GM10847 (cell line): ENCODE results near the gene STRADA.

Source experiments
- POLR2A ChIP-seq: IDR thresholded peaks from 2 replicates; pipeline ENCODE4 v1.6.1; 2011; ENCODE audit not compliant: insufficient read length; ENCODE audit errors: extremely low read depth

STRADA gene

GRCh38 chr17:63698886-63699637 is 42.5 kb downstream of the STRADA start:
- peak; percentile 30 for TF ChIP-seq POLR2A

- no peak for TF ChIP-seq POLR2A
These were observed 43.2 kb downstream of the STRADA start for GRCh38 chr17:63698381-63698885.

DNA sequence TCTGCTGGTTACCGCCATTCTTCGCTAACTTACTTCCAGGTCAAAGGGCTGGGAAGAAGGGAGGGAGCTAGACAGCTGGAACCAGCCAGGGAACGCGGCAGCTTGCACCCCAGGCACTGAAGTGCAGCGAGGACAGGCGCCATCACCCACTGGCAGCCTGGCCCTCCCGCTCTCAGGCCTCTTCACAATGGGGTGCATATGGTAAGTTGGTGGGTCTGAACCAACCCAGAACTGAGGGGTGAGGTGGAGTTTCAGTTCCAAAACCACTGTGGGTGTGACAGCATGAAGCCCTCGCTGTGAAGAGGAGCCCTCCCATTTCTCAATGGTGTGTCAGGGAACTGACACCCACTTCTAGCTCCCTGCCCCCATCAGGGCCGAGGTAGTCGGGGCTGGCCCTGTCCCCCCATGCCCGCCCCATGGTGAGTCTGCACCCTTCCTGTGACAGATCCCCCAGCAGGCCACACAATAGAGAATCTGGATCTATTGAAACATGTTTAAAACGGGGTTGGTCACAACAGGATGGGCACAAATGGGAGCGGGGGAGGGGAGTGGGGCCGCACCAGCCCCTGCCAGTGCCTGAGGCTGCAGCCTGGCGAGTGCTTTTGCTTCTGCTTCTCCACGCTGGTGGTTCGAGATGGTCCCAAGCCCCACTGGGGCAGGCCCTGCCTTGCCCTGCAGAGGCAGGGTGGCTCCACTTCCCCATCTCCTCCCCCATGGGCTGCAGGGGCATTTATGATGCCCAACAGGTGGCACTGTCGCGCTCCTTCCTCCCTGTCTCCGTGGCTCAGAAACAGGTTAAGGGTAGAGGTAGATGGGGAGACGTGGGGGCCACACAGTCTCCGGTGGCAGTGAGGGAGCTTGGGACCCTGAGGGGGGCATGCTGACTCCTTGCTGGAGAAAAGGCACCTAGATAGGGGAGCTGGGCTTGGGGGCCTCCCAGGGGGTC is 44.0 kb downstream of the STRADA start:
- TF ChIP-seq POLR2A = peak; percentile 36

- TF ChIP-seq POLR2A = no peak
These were observed 45.1 kb downstream of the STRADA start for GRCh38 chr17:63696381-63696961.

GRCh38 chr17:63695889-63696288 is 45.7 kb downstream of the STRADA start:
- TF ChIP-seq POLR2A = no peak

- TF ChIP-seq POLR2A = peak; percentile 13
These were observed 46.4 kb downstream of the STRADA start for GRCh38 chr17:63694950-63695773.

GRCh38 chr17:63694229-63694949 is 47.2 kb downstream of the STRADA start:
- TF ChIP-seq POLR2A = peak; percentile 5

GRCh38 chr17:63693411-63694113 is 48.0 kb downstream of the STRADA start:
- TF ChIP-seq POLR2A = no peak

DNA sequence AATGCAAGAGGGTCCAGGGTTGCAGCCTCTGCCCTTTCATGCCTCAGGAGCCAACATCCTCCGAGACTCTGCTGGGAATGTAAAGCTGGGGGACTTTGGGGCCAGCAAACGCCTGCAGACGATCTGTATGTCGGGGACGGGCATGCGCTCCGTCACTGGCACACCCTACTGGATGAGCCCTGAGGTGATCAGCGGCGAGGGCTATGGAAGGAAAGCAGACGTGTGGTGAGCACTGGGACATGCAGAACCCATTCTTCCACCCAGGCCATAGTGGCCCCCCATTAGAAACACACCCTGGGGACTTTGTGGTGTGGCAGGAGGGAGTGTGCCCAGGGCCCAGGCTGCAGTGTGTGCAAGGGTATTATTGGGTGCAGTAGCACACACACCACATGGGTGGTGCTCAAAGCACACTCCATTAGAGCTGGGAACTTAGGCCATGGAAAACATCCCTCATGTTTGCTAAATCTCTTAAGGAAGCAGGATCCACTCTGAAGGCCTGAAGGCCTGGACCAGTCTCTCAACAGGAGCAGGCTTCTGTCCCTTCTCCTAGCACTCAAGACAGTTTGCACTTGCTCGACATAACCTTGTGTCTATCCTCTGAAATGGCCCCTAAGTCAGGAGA is 49.3 kb downstream of the STRADA start:
- no peak for TF ChIP-seq POLR2A

DNA sequence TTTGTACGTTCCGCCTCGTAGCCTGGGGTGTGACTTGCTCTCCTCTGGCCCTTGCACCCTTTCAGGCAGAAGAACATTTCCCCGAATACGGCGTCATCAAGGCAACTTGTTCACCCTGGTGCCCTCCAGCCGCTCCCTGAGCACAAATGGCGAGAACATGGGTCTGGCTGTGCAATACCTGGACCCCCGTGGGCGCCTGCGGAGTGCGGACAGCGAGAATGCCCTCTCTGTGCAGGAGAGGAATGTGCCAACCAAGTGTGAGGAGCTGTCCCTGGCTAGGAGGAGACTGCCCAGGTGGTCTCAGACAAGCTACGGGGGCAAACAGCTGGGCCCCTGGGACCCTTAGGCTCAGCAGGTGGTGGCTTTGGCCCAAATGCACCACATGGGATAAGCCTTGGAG is 52.1 kb downstream of the STRADA start:
- no peak for TF ChIP-seq POLR2A

- no peak for TF ChIP-seq POLR2A
These were observed 53.1 kb downstream of the STRADA start for GRCh38 chr17:63688396-63689020.

- TF ChIP-seq POLR2A = no peak
These were observed 55.4 kb downstream of the STRADA start for GRCh38 chr17:63686138-63686685.

GRCh38 chr17:63685578-63685977 is 56.0 kb downstream of the STRADA start:
- no peak for TF ChIP-seq POLR2A

GRCh38 chr17:63685041-63685440 is 56.6 kb downstream of the STRADA start:
- no peak for TF ChIP-seq POLR2A
